ENCODE measurements around the gene PAQR5. TPM values are rescaled to one million over a fixed set of nuclear protein-coding genes. Genes with fewer than 3 reads are reported as not detected.

Gene PAQR5
- total RNA-seq, 1 experiment from 2014 or later, result not detected

GRCh38 chr15:69275933-69276560 is 22.7 kb upstream of the PAQR5 start:
- DNase-seq, result no peak
- no peak overlapping the region for H3K4me2 ChIP-seq (ENCODE audit: low read depth, low read length, poor library complexity, severe bottlenecking)
- H4K20me1 ChIP-seq (ENCODE audit: insufficient read depth, low read depth, low read length), result no peaks in the 10 kb centered on the region
- no peaks in the 10 kb centered on the region for H3K36me3 ChIP-seq (ENCODE audit: insufficient read depth, low read length)
- H3K9me2 ChIP-seq (replicated peaks; ENCODE audit: insufficient read depth, low read length), result no peaks in the 10 kb centered on the region
- H3K4me1 ChIP-seq (ENCODE audit: low read length), result no peaks in the 10 kb centered on the region
- H3K79me2 ChIP-seq (ENCODE audit: low read length), result no peaks in the 10 kb centered on the region
- H3K9me3 ChIP-seq (ENCODE audit: low read length), result no peaks in the 10 kb centered on the region
- H2AFZ ChIP-seq (ENCODE audit: low read length), result no peak overlapping the region
- no peaks in the 10 kb centered on the region for H3K27me3 ChIP-seq (ENCODE audit: low read length)
- no peak overlapping the region for H3K9ac ChIP-seq (ENCODE audit: low read length)
- no peak overlapping the region for H3K27ac ChIP-seq (ENCODE audit: low read length)
- no peak overlapping the region for H3K4me3 ChIP-seq (ENCODE audit: low read length)

DNA sequence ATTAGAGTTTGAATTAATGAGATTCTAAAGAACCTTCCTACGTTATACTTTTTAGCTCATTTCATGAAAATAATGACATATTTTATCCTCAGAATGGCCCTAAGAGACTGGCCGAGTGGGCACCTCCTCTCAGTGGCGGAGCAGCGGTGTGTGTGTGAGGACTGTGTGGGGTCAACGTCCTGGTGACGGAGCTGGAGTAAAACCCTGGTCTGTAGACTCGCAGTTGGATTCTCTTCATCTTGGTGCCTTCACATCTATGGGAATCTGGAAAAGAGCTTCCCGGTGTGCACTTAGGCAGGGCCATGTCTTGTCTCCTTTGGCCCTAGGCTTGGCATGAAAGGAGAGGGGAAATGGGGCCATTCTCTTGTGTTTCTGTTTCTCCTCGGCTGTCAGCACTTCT is 21.4 kb upstream of the PAQR5 start:
- H3K4me3 ChIP-seq (ENCODE audit: low read length), result no peak overlapping the region
- H3K79me2 ChIP-seq (ENCODE audit: low read length), result no peaks in the 10 kb centered on the region
- H3K9ac ChIP-seq (ENCODE audit: low read length), result no peak overlapping the region
- no peak overlapping the region for H3K27ac ChIP-seq (ENCODE audit: low read length)
- H2AFZ ChIP-seq (ENCODE audit: low read length), result no peak overlapping the region
- DNase-seq, result no peak
- no peaks in the 10 kb centered on the region for H3K36me3 ChIP-seq (ENCODE audit: insufficient read depth, low read length)
- no peak overlapping the region for H3K4me2 ChIP-seq (ENCODE audit: low read depth, low read length, poor library complexity, severe bottlenecking)
- no peaks in the 10 kb centered on the region for H3K9me3 ChIP-seq (ENCODE audit: low read length)
- H3K9me2 ChIP-seq (replicated peaks; ENCODE audit: insufficient read depth, low read length), result no peaks in the 10 kb centered on the region
- H4K20me1 ChIP-seq (ENCODE audit: insufficient read depth, low read depth, low read length), result no peaks in the 10 kb centered on the region
- no peaks in the 10 kb centered on the region for H3K27me3 ChIP-seq (ENCODE audit: low read length)
- H3K4me1 ChIP-seq (ENCODE audit: low read length), result no peaks in the 10 kb centered on the region

DNA sequence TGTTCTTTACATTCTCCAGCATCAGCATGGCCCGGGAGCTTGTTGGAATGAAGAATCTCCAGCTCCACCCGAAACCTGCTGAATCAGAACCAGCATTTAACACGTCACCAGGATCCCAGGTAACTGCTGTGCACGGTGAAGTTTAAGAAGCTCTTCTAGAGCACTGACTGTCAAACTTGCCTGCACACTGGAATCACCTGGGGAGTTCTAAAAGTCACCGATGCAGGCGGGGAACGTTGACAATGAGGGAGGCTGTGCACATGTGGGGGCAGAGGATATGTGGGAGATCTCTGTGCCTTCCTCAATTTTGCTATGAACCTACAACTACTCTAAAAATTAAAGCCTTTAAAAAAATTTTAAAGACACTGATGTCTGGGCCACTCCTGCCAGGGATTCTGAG is 19.1 kb upstream of the PAQR5 start:
- Histone ChIP-seq H3K9me3 (ENCODE audit: low read length) (no peaks in the 10 kb centered on the region), H3K9ac (ENCODE audit: low read length) (no peak overlapping the region), H3K27me3 (ENCODE audit: low read length) (no peaks in the 10 kb centered on the region), H3K4me3 (ENCODE audit: low read length) (no peak overlapping the region), H3K27ac (ENCODE audit: low read length) (no peak overlapping the region), H2AFZ (ENCODE audit: low read length) (no peak overlapping the region), H3K79me2 (ENCODE audit: low read length) (no peaks in the 10 kb centered on the region), H3K4me2 (ENCODE audit: low read depth, low read length, poor library complexity, severe bottlenecking) (no peak overlapping the region), H3K4me1 (ENCODE audit: low read length) (no peaks in the 10 kb centered on the region), H3K9me2 (replicated peaks; ENCODE audit: insufficient read depth, low read length) (no peaks in the 10 kb centered on the region), H3K36me3 (ENCODE audit: insufficient read depth, low read length) (no peaks in the 10 kb centered on the region), H4K20me1 (ENCODE audit: insufficient read depth, low read depth, low read length) (no peaks in the 10 kb centered on the region)
- DNase-seq, result no peak

DNA sequence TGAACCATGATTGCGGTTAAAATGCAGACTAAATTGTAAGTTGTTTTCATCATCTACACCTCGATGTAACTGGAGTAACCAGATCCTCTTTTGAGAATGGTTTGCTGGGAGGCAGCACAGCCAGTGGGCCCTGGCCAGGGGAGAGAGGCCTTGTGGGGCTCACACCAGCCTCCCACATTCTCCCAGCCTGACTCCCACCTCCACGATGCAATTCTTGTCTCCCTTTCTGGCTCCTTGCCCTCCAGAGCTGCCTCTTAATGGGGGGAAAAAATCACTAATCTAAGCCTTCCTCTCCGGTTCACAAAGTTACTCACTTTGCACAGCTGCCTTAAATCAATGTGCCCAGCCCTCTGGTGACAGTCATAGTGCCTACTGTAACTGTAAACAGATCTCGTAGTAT is 17.9 kb upstream of the PAQR5 start:
- no peaks in the 10 kb centered on the region for H3K9me3 ChIP-seq (ENCODE audit: low read length)
- no peaks in the 10 kb centered on the region for H3K36me3 ChIP-seq (ENCODE audit: insufficient read depth, low read length)
- H3K9ac ChIP-seq (ENCODE audit: low read length), result no peak overlapping the region
- no peaks in the 10 kb centered on the region for H3K27me3 ChIP-seq (ENCODE audit: low read length)
- no peak overlapping the region for H3K27ac ChIP-seq (ENCODE audit: low read length)
- no peak overlapping the region for H3K4me3 ChIP-seq (ENCODE audit: low read length)
- H3K4me2 ChIP-seq (ENCODE audit: low read depth, low read length, poor library complexity, severe bottlenecking), result no peak overlapping the region
- no peaks in the 10 kb centered on the region for H3K9me2 ChIP-seq (replicated peaks; ENCODE audit: insufficient read depth, low read length)
- no peak overlapping the region for H2AFZ ChIP-seq (ENCODE audit: low read length)
- H3K4me1 ChIP-seq (ENCODE audit: low read length), result no peaks in the 10 kb centered on the region
- DNase-seq, result no peak
- no peaks in the 10 kb centered on the region for H4K20me1 ChIP-seq (ENCODE audit: insufficient read depth, low read depth, low read length)
- no peaks in the 10 kb centered on the region for H3K79me2 ChIP-seq (ENCODE audit: low read length)

DNA sequence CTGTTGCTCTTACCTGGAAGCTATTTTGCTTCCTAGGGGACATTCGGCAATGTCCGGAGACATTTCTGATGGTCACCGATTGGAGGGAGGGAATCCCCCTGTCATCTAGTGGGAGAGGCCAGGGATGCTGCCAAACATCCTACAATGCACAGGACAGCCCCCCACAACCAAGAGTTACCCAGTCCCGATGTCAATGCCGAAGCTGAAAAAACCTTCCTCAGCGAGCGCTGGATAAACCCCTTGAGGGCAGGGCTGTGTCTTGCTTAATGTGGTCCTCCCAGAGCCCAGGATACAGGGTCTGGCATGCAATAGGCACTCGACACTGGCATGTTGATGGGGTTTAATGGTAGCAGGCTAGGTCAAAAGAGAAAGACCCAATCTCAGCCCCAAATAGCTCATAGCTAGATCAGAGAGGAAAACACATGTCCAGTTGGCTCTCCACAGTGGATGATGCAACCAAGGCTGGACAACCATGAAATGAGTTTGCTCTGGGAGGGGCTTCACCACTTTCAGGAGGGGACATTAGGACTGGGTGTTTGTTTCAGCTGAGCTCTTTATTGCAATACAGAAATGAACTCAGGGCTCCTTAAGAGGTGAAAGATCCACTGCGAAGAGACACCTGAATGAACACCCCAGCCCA is 16.5 kb upstream of the PAQR5 start:
- Histone ChIP-seq H3K4me2 (ENCODE audit: low read depth, low read length, poor library complexity, severe bottlenecking) (no peak overlapping the region), H3K27ac (ENCODE audit: low read length) (no peak overlapping the region), H2AFZ (ENCODE audit: low read length) (no peak overlapping the region), H4K20me1 (ENCODE audit: insufficient read depth, low read depth, low read length) (no peaks in the 10 kb centered on the region), H3K9me3 (ENCODE audit: low read length) (no peaks in the 10 kb centered on the region), H3K9ac (ENCODE audit: low read length) (no peak overlapping the region), H3K4me3 (ENCODE audit: low read length) (no peak overlapping the region), H3K79me2 (ENCODE audit: low read length) (no peaks in the 10 kb centered on the region), H3K9me2 (replicated peaks; ENCODE audit: insufficient read depth, low read length) (no peaks in the 10 kb centered on the region), H3K4me1 (ENCODE audit: low read length) (no peaks in the 10 kb centered on the region), H3K27me3 (ENCODE audit: low read length) (no peaks in the 10 kb centered on the region), H3K36me3 (ENCODE audit: insufficient read depth, low read length) (no peaks in the 10 kb centered on the region)
- no peak for DNase-seq

- Histone ChIP-seq H2AFZ (ENCODE audit: low read length) (no peak overlapping the region), H3K36me3 (ENCODE audit: insufficient read depth, low read length) (no peaks in the 10 kb centered on the region), H3K4me2 (ENCODE audit: low read depth, low read length, poor library complexity, severe bottlenecking) (no peak overlapping the region)
These were observed 12.9 kb upstream of the PAQR5 start for GRCh38 chr15:69285834-69286233.

DNA sequence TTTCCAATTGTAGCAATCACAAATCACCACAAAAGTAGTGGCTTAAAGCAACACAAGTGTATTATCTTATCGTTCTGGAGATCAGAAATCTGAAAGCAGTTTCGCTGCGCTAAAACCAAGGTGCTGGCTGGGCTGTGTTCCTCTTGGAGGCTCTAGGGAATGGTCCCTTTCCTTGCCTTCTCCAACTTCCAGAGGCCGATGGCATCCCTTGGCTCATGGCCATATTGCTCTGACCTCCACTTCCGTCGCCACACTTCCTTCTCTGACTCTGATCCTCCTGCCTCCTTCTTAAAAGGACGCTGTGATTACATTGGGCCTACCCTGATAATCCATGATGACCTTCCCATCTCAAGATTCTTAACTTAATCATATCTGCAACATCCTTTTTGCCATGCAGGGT is 10.7 kb upstream of the PAQR5 start:
- Histone ChIP-seq H3K36me3 (ENCODE audit: insufficient read depth, low read length) (no peaks in the 10 kb centered on the region), H2AFZ (ENCODE audit: low read length) (no peak overlapping the region), H3K9me2 (replicated peaks; ENCODE audit: insufficient read depth, low read length) (no peaks in the 10 kb centered on the region), H3K79me2 (ENCODE audit: low read length) (no peaks in the 10 kb centered on the region), H3K9ac (ENCODE audit: low read length) (no peak overlapping the region), H4K20me1 (ENCODE audit: insufficient read depth, low read depth, low read length) (no peaks in the 10 kb centered on the region), H3K27ac (ENCODE audit: low read length) (no peak overlapping the region), H3K4me2 (ENCODE audit: low read depth, low read length, poor library complexity, severe bottlenecking) (no peak overlapping the region), H3K4me3 (ENCODE audit: low read length) (no peak overlapping the region), H3K27me3 (ENCODE audit: low read length) (no peaks in the 10 kb centered on the region), H3K9me3 (ENCODE audit: low read length) (no peaks in the 10 kb centered on the region), H3K4me1 (ENCODE audit: low read length) (no peaks in the 10 kb centered on the region)
- DNase-seq, result no peak

More at GRCh38 chr15:69285834-69286233, 12.9 kb upstream of the PAQR5 start:
- Histone ChIP-seq H3K27me3 (ENCODE audit: low read length) (no peaks in the 10 kb centered on the region), H4K20me1 (ENCODE audit: insufficient read depth, low read depth, low read length) (no peaks in the 10 kb centered on the region), H3K9ac (ENCODE audit: low read length) (no peak overlapping the region), H3K79me2 (ENCODE audit: low read length) (no peaks in the 10 kb centered on the region), H3K9me2 (replicated peaks; ENCODE audit: insufficient read depth, low read length) (no peaks in the 10 kb centered on the region), H3K4me3 (ENCODE audit: low read length) (no peak overlapping the region), H3K27ac (ENCODE audit: low read length) (no peak overlapping the region), H3K4me1 (ENCODE audit: low read length) (no peaks in the 10 kb centered on the region), H3K9me3 (ENCODE audit: low read length) (no peaks in the 10 kb centered on the region)
- no peak for DNase-seq

- H3K9me2 ChIP-seq (replicated peaks; ENCODE audit: insufficient read depth, low read length), result no peaks in the 10 kb centered on the region
- no peak overlapping the region for H2AFZ ChIP-seq (ENCODE audit: low read length)
- no peaks in the 10 kb centered on the region for H3K36me3 ChIP-seq (ENCODE audit: insufficient read depth, low read length)
- H3K9me3 ChIP-seq (ENCODE audit: low read length), result no peaks in the 10 kb centered on the region
- no peaks in the 10 kb centered on the region for H3K27me3 ChIP-seq (ENCODE audit: low read length)
- H3K9ac ChIP-seq (ENCODE audit: low read length), result no peak overlapping the region
- H3K4me2 ChIP-seq (ENCODE audit: low read depth, low read length, poor library complexity, severe bottlenecking), result no peak overlapping the region
- DNase-seq, result no peak
- no peaks in the 10 kb centered on the region for H3K79me2 ChIP-seq (ENCODE audit: low read length)
- H3K4me1 ChIP-seq (ENCODE audit: low read length), result no peaks in the 10 kb centered on the region
- no peak overlapping the region for H3K27ac ChIP-seq (ENCODE audit: low read length)
- H4K20me1 ChIP-seq (ENCODE audit: insufficient read depth, low read depth, low read length), result no peaks in the 10 kb centered on the region
- no peak overlapping the region for H3K4me3 ChIP-seq (ENCODE audit: low read length)
These were observed 10.0 kb upstream of the PAQR5 start for GRCh38 chr15:69288531-69289341.

Data from Karpas-422 (cell line).